Gastroesophageal sphincter (tissue), 3 donors: ENCODE data around the gene APOBEC2.

Experiments used
- CTCF ChIP-seq, 4 experiments: fragments of 200-600 bp in 2 of 4; fragments of 450-650 bp in 2 of 4; sonication (generic) in 1 of 4; IDR thresholded peaks; one replicate each; pipeline ENCODE4 v1.5.1; 2017 to 2019; ENCODE audit warnings: antibody characterized with exemption in 4 of 4, mild to moderate bottlenecking in 2 of 4, moderate library complexity in 2 of 4
- EP300 ChIP-seq: sonication (generic); formaldehyde crosslinking; IDR thresholded peaks from one replicate; pipeline ENCODE4 v1.6.1; 2017; ENCODE audit warnings: antibody characterized with exemption, mild to moderate bottlenecking
- POLR2A ChIP-seq, 2 donors: fragments of 450-650 bp; IDR thresholded peaks; one replicate each; pipeline ENCODE4 v1.6.1; 2017; ENCODE audit warnings: antibody characterized with exemption in 2 of 2, mild to moderate bottlenecking in 2 of 2, moderate library complexity in 1 of 2

GRCh38 chr6:41022294-41022693, 30.7 kb upstream of the APOBEC2 start:
- TF ChIP-seq CTCF (IDR thresholded peaks at IDR 0.05) (no peak), EP300 (no peak), POLR2A (IDR thresholded peaks at IDR 0.05) (no peak)
